ENCODE results near the gene TMEM135.

TMEM135 gene

GRCh38 chr11:87076260-87076783 lies 38.6 kb downstream of the TMEM135 start:
- TF ChIP-seq CTCF (IDR thresholded peaks at IDR 0.05; ENCODE audit: control insufficient read depth, extremely low read depth, insufficient read depth) = no peak
- H3K4me3 ChIP-seq (ENCODE audit: low read depth, low read length) = no peak overlapping the region
- DNase-seq (ENCODE audit: low read depth) = no peak

- DNase-seq (ENCODE audit: low read depth) = no peak
- TF ChIP-seq CTCF (IDR thresholded peaks at IDR 0.05; ENCODE audit: control insufficient read depth, extremely low read depth, insufficient read depth) = no peak
Observed at GRCh38 chr11:87076874-87077429, 39.2 kb downstream of the TMEM135 start.

GRCh38 chr11:87081358-87081757 lies 43.6 kb downstream of the TMEM135 start:
- DNase-seq (ENCODE audit: low read depth) = no peak
- no peak overlapping the region for H3K4me3 ChIP-seq (ENCODE audit: low read depth, low read length)
- TF ChIP-seq CTCF (IDR thresholded peaks at IDR 0.05; ENCODE audit: control insufficient read depth, extremely low read depth, insufficient read depth) = no peak

More at GRCh38 chr11:87076874-87077429, 39.2 kb downstream of the TMEM135 start:
- no peak overlapping the region for H3K4me3 ChIP-seq (ENCODE audit: low read depth, low read length)

GRCh38 chr11:87082590-87082989 lies 44.9 kb downstream of the TMEM135 start:
- DNase-seq (ENCODE audit: low read depth) = no peak
- H3K4me3 ChIP-seq (ENCODE audit: low read depth, low read length) = no peak overlapping the region
- no peak for TF ChIP-seq CTCF (IDR thresholded peaks at IDR 0.05; ENCODE audit: control insufficient read depth, extremely low read depth, insufficient read depth)

GRCh38 chr11:87083029-87083428 lies 45.3 kb downstream of the TMEM135 start:
- no peak for TF ChIP-seq CTCF (IDR thresholded peaks at IDR 0.05; ENCODE audit: control insufficient read depth, extremely low read depth, insufficient read depth)
- no peak for DNase-seq (ENCODE audit: low read depth)
- H3K4me3 ChIP-seq (ENCODE audit: low read depth, low read length) = no peak overlapping the region

- DNase-seq (ENCODE audit: low read depth) = no peak
- no peak for TF ChIP-seq CTCF (IDR thresholded peaks at IDR 0.05; ENCODE audit: control insufficient read depth, extremely low read depth, insufficient read depth)
- H3K4me3 ChIP-seq (ENCODE audit: low read depth, low read length) = no peak overlapping the region
Observed at GRCh38 chr11:87092159-87092558, 54.4 kb downstream of the TMEM135 start.

- no peak for DNase-seq (ENCODE audit: low read depth)
- no peak for TF ChIP-seq CTCF (IDR thresholded peaks at IDR 0.05; ENCODE audit: control insufficient read depth, extremely low read depth, insufficient read depth)
- no peak overlapping the region for H3K4me3 ChIP-seq (ENCODE audit: low read depth, low read length)
Observed at GRCh38 chr11:87092567-87092966, 54.8 kb downstream of the TMEM135 start.
